K562 (cell line): ENCODE data around the gene MPI. TPM values are rescaled to one million over a fixed set of nuclear protein-coding genes. Genes with fewer than 3 reads are reported as not detected.
A peak's percentile ranks its signal among the peaks of the same experiment; 100 is the strongest.

ENCODE experiments used
- ARID2 ChIP-seq: fragments of 450-650 bp; IDR thresholded peaks from 2 replicates; pipeline ENCODE4 v1.6.1; 2017; ENCODE audit warnings: antibody characterized with exemption, mild to moderate bottlenecking
- CAMTA2 ChIP-seq: fragments of 250-450 bp; sonication (Bioruptor Pico); conservative IDR thresholded peaks from 2 replicates; pipeline ENCODE4 v1.5.1; 2022
- E2F6 ChIP-seq, 2 experiments: IDR thresholded peaks; 2 replicates each; pipeline ENCODE4 v1.6.1; 2011; ENCODE audit warnings: borderline replicate concordance in 1 of 2, control low read depth in 1 of 2, low read depth in 1 of 2, low read length in 1 of 2, mild to moderate bottlenecking in 1 of 2, mixed read lengths in 1 of 2, moderate library complexity in 1 of 2; ENCODE audit not compliant: insufficient read depth in 1 of 2, insufficient read length in 1 of 2, poor library complexity in 1 of 2, severe bottlenecking in 1 of 2; ENCODE audit errors: extremely low read depth in 1 of 2
- GATAD2A ChIP-seq: fragments of 450-650 bp; IDR thresholded peaks from 2 replicates; pipeline ENCODE4 v1.6.1; 2017
- HEY1 ChIP-seq: fragments of 250-450 bp; sonication (Bioruptor Pico); IDR thresholded peaks from 2 replicates; pipeline ENCODE4 v1.5.0; 2020; ENCODE audit warnings: mild to moderate bottlenecking, moderate library complexity, borderline replicate concordance
- HLTF ChIP-seq: fragments of 450-650 bp; IDR thresholded peaks from 2 replicates; pipeline ENCODE4 v1.6.1; 2016
- HSF4 ChIP-seq: fragments of 250-450 bp; sonication (Bioruptor Pico); IDR thresholded peaks from 2 replicates; pipeline ENCODE4 v2.1.2; 2022; ENCODE audit warnings: mild to moderate bottlenecking, moderate library complexity, borderline replicate concordance
- IRF9 ChIP-seq: fragments of 450-650 bp; IDR thresholded peaks from 2 replicates; pipeline ENCODE4 v1.6.1; 2016; ENCODE audit warnings: missing biosample characterization, missing genetic modification characterization
- NRF1 ChIP-seq, 2 experiments: fragments of 450-650 bp; IDR thresholded peaks in 1 of 2; conservative IDR thresholded peaks in 1 of 2; 2 replicates each; pipeline ENCODE4 v1.6.1; 2014; ENCODE audit warnings: mild to moderate bottlenecking in 2 of 2
- PHTF2 ChIP-seq: fragments of 250-450 bp; sonication (Bioruptor Pico); IDR thresholded peaks from 2 replicates; pipeline ENCODE4 v1.5.0; 2021; ENCODE audit warnings: mild to moderate bottlenecking
- PRMT5 ChIP-seq: sonication (generic); formaldehyde crosslinking; IDR thresholded peaks from 2 replicates; pipeline ENCODE4 v1.5.0; 2020; ENCODE audit warnings: missing genetic modification reagents
- PURB ChIP-seq: sonication (generic); formaldehyde crosslinking; IDR thresholded peaks from 2 replicates; pipeline ENCODE4 v1.9.0; 2021; ENCODE audit warnings: low read depth, mild to moderate bottlenecking, missing genetic modification reagents
- PYGO2 ChIP-seq: fragments of 450-650 bp; IDR thresholded peaks from 2 replicates; pipeline ENCODE4 v1.6.1; 2016; ENCODE audit warnings: mild to moderate bottlenecking, missing genetic modification characterization, moderate library complexity, missing compliant biosample characterization
- RBM22 ChIP-seq: fragments of 200-400 bp; formaldehyde crosslinking; IDR thresholded peaks from 2 replicates; pipeline ENCODE4 v1.6.1; 2018; ENCODE audit warnings: low read length, low read depth; ENCODE audit not compliant: poor library complexity, severe bottlenecking
- RBM25 ChIP-seq: fragments of 200-400 bp; formaldehyde crosslinking; IDR thresholded peaks from 2 replicates; pipeline ENCODE4 v1.6.1; 2018; ENCODE audit warnings: low read length, low read depth, moderate library complexity; ENCODE audit not compliant: severe bottlenecking
- SREBF2 ChIP-seq: sonication (generic); formaldehyde crosslinking; IDR thresholded peaks from 2 replicates; pipeline ENCODE4 v1.4.0; 2020; ENCODE audit warnings: mild to moderate bottlenecking, missing genetic modification reagents
- TAF9B ChIP-seq: fragments of 450-650 bp; IDR thresholded peaks from 2 replicates; pipeline ENCODE4 v1.6.1; 2018; ENCODE audit warnings: mild to moderate bottlenecking; ENCODE audit not compliant: partially characterized antibody
- ZFP30 ChIP-seq: fragments of 250-450 bp; sonication (Bioruptor Pico); IDR thresholded peaks from 2 replicates; pipeline ENCODE4 v1.8.0; 2022; ENCODE audit warnings: moderate library complexity, mild to moderate bottlenecking, inconsistent platforms, borderline replicate concordance
- ZNF239 ChIP-seq: fragments of 250-450 bp; sonication (Bioruptor Pico); IDR thresholded peaks from 2 replicates; pipeline ENCODE4 v1.4.0; 2020; ENCODE audit warnings: mild to moderate bottlenecking
- ZNF507 ChIP-seq: conservative IDR thresholded peaks from 2 replicates; pipeline ENCODE4 v1.6.1; 2017; ENCODE audit warnings: missing genetic modification characterization, missing compliant biosample characterization
- ZNF75A ChIP-seq: fragments of 450-650 bp; formaldehyde crosslinking; IDR thresholded peaks from 2 replicates; pipeline ENCODE4 v1.4.0; 2020; ENCODE audit warnings: mild to moderate bottlenecking
- polyA plus RNA-seq, 8 experiments: library from polyadenylated mRNA; depleted of rRNA in 4 of 8; stranded (reverse) in 5 of 8; unstranded in 3 of 8; fragments of >200 nt; fragmentation: Nextera tagmentation in 2 of 8; fragmentation: Illumina TruSeq in 1 of 8; extraction: Ambion mirVana in 2 of 8; extraction: Trizol in 1 of 8; gene quantifications; 2 replicates each; pipeline versions ENCODE4 v1.2.1 to v1.2.3, GENCODE V29; 2011 to 2014; ENCODE audit warnings: inconsistent platforms in 1 of 8, missing spikeins in 1 of 8
- total RNA-seq, 7 experiments: library from RNA; depleted of rRNA in 6 of 7; stranded (reverse); fragments of >200 nt in 6 of 7; fragmentation: Illumina TruSeq in 2 of 7; extraction: Trizol in 2 of 7; gene quantifications; 2 replicates each; pipeline versions ENCODE4 v1.2.1 to v1.2.3, GENCODE V29; 2011 to 2021; ENCODE audit warnings: low replicate concordance in 1 of 7
- TF ChIP-seq, protein P1 (sequence below): fragments of 250-450 bp; sonication (Bioruptor Pico); IDR thresholded peaks from 2 replicates; pipeline ENCODE4 v1.4.0; 2020; ENCODE audit warnings: mild to moderate bottlenecking
- TF ChIP-seq, protein P2 (sequence below): fragments of 250-450 bp; sonication (Bioruptor Pico); IDR thresholded peaks from 2 replicates; pipeline ENCODE4 v1.4.0; 2020; ENCODE audit warnings: mild to moderate bottlenecking, moderate library complexity

MPI gene
- total and polyA plus RNA-seq, 9 of the 15 experiments (the other 6 are each of a cell fraction or from before 2014, with no cell fraction given): 30.7 to 105 (median 40.5) TPM

- TF ChIP-seq ZNF75A (CRISPR knock-in tag) (no peak), RBM22 (no peak), SREBF2 (CRISPR knock-in tag) (no peak), RBM25 (peak; percentile 74), HEY1 (CRISPR knock-in tag) (no peak), NRF1 (conservative IDR thresholded peaks at IDR 0.05 in 1 of 2, IDR thresholded peaks at IDR 0.05 in 1 of 2) (peak; percentile 90 to 92), PURB (CRISPR knock-in tag) (no peak), HLTF (no peak), ZNF239 (CRISPR knock-in tag) (no peak), E2F6 (IDR thresholded peaks at IDR 0.05; ENCODE audit: borderline replicate concordance in 1 of 2, extremely low read depth in 1 of 2, insufficient read depth in 1 of 2, insufficient read length in 1 of 2, low read depth in 1 of 2, low read length in 1 of 2, poor library complexity in 1 of 2, severe bottlenecking in 1 of 2) (peak; percentile 30 to 41), ZNF507 (no peak), CAMTA2 (CRISPR knock-in tag) (no peak), PYGO2 (no peak), IRF9 (tag) (no peak), ZFP30 (CRISPR knock-in tag) (no peak), ARID2 (no peak), PHTF2 (CRISPR knock-in tag) (no peak), PRMT5 (CRISPR knock-in tag) (no peak), TAF9B (no peak), GATAD2A (no peak), HSF4 (CRISPR knock-in tag) (no peak)
- TF ChIP-seq, protein P1, sequence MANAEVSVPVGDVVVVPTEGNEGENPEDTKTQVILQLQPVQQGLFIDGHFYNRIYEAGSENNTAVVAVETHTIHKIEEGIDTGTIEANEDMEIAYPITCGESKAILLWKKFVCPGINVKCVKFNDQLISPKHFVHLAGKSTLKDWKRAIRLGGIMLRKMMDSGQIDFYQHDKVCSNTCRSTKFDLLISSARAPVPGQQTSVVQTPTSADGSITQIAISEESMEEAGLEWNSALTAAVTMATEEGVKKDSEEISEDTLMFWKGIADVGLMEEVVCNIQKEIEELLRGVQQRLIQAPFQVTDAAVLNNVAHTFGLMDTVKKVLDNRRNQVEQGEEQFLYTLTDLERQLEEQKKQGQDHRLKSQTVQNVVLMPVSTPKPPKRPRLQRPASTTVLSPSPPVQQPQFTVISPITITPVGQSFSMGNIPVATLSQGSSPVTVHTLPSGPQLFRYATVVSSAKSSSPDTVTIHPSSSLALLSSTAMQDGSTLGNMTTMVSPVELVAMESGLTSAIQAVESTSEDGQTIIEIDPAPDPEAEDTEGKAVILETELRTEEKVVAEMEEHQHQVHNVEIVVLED (CRISPR knock-in tag): peak; percentile 64
- TF ChIP-seq, protein P2, sequence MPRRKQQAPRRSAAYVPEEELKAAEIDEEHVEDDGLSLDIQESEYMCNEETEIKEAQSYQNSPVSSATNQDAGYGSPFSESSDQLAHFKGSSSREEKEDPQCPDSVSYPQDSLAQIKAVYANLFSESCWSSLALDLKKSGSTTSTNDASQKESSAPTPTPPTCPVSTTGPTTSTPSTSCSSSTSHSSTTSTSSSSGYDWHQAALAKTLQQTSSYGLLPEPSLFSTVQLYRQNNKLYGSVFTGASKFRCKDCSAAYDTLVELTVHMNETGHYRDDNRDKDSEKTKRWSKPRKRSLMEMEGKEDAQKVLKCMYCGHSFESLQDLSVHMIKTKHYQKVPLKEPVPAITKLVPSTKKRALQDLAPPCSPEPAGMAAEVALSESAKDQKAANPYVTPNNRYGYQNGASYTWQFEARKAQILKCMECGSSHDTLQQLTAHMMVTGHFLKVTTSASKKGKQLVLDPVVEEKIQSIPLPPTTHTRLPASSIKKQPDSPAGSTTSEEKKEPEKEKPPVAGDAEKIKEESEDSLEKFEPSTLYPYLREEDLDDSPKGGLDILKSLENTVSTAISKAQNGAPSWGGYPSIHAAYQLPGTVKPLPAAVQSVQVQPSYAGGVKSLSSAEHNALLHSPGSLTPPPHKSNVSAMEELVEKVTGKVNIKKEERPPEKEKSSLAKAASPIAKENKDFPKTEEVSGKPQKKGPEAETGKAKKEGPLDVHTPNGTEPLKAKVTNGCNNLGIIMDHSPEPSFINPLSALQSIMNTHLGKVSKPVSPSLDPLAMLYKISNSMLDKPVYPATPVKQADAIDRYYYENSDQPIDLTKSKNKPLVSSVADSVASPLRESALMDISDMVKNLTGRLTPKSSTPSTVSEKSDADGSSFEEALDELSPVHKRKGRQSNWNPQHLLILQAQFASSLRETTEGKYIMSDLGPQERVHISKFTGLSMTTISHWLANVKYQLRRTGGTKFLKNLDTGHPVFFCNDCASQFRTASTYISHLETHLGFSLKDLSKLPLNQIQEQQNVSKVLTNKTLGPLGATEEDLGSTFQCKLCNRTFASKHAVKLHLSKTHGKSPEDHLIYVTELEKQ (CRISPR knock-in tag): no peak
These were observed 16.6 kb upstream of the MPI start, which contains the start of gene SCAMP2 (continued) for GRCh38 chr15:74873036-74873755.
